H1 (cell line): ENCODE measurements around the gene RNF152. TPM values are rescaled to one million over a fixed set of nuclear protein-coding genes. Genes with fewer than 3 reads are reported as not detected.

ENCODE experiments used
- CREB1 ChIP-seq: IDR thresholded peaks from 2 replicates; pipeline ENCODE4 v1.6.1; 2012; ENCODE audit warnings: inconsistent platforms
- EZH2 ChIP-seq: fragments of 200-600 bp; sonication (generic); IDR thresholded peaks from 2 replicates; pipeline ENCODE4 v1.7.1; 2012; ENCODE audit warnings: low read depth, mild to moderate bottlenecking, moderate library complexity, low read length, inconsistent platforms; ENCODE audit not compliant: severe bottlenecking
- JUN ChIP-seq: IDR thresholded peaks from 2 replicates; pipeline ENCODE4 v1.6.1; 2011; ENCODE audit warnings: low read depth, mild to moderate bottlenecking, improper control_type of control experiment, low read length
- MAFK ChIP-seq: IDR thresholded peaks from 2 replicates; pipeline ENCODE4 v1.6.1; 2012; ENCODE audit warnings: low read depth, mild to moderate bottlenecking, improper control_type of control experiment, low read length
- PHF8 ChIP-seq: fragments of 200-600 bp; sonication (generic); conservative IDR thresholded peaks from 2 replicates; pipeline ENCODE4 v1.7.1; 2012; ENCODE audit warnings: low read depth, mild to moderate bottlenecking, inconsistent platforms, low read length, moderate library complexity
- POLR2A ChIP-seq, 2 experiments: IDR thresholded peaks; 1 replicate in 1 of 2; 2 replicates in 1 of 2; pipeline ENCODE4 v1.6.1; 2011; ENCODE audit warnings: low read depth in 2 of 2, low read length in 2 of 2, mild to moderate bottlenecking in 2 of 2; ENCODE audit errors: control extremely low read depth in 1 of 2
- RBBP5 ChIP-seq: IDR thresholded peaks from 2 replicates; pipeline ENCODE4 v1.7.1; 2012; ENCODE audit warnings: low read depth, mild to moderate bottlenecking, inconsistent platforms, low read length, moderate library complexity, borderline replicate concordance
- RNF2 ChIP-seq: fragments of 200-900, 300-1000 bp; sonication (generic); IDR thresholded peaks from 2 replicates; pipeline ENCODE4 v1.7.1; 2016; ENCODE audit warnings: borderline replicate concordance, low read depth, mild to moderate bottlenecking, antibody characterized with exemption, low read length; ENCODE audit not compliant: poor library complexity, severe bottlenecking; ENCODE audit errors: missing control alignments
- SP2 ChIP-seq: IDR thresholded peaks from 2 replicates; pipeline ENCODE4 v1.6.1; 2012; ENCODE audit warnings: mild to moderate bottlenecking, low read length, inconsistent platforms
- SUZ12 ChIP-seq: fragments of 200-600 bp; sonication (generic); IDR thresholded peaks from 2 replicates; pipeline ENCODE4 v1.6.1; 2012; ENCODE audit warnings: mild to moderate bottlenecking, inconsistent platforms, low read length, moderate library complexity, mixed read lengths
- TBP ChIP-seq: IDR thresholded peaks from 2 replicates; pipeline ENCODE4 v1.6.1; 2011; ENCODE audit warnings: low read depth, low read length, improper control_type of control experiment
- ZNF274 ChIP-seq: IDR thresholded peaks from 2 replicates; pipeline ENCODE4 v1.7.0; 2012; ENCODE audit warnings: low read length, borderline replicate concordance; ENCODE audit errors: extremely low read depth
- polyA plus RNA-seq, 7 experiments: library from polyadenylated mRNA; depleted of rRNA in 3 of 7; stranded (reverse) in 5 of 7; unstranded in 2 of 7; fragments of >200 nt in 5 of 7; fragments of 200-250 nt in 2 of 7; gene quantifications; 1 replicate in 5 of 7; 2 replicates in 1 of 7; 4 replicates in 1 of 7; pipeline versions ENCODE4 v1.2.1 to v1.2.3, GENCODE V29; 2011 to 2013; ENCODE audit warnings: missing spikeins in 2 of 7, mixed read lengths in 2 of 7
- total RNA-seq: library from RNA; stranded (reverse); fragmentation: NEBNext Ultra II Directional; extraction: Animal tissue kit (Norgen Biotek cat#: 25700); gene quantifications from 2 replicates; pipeline ENCODE4 v1.2.1, GENCODE V29; 2021
- TF ChIP-seq, protein P1 (sequence below): IDR thresholded peaks from 2 replicates; pipeline ENCODE4 v1.6.1; 2012; ENCODE audit warnings: inconsistent platforms
- TF ChIP-seq, protein P2 (sequence below): IDR thresholded peaks from 2 replicates; pipeline ENCODE4 v1.6.1; 2012; ENCODE audit warnings: inconsistent platforms

RNF152 gene
- total and polyA plus RNA-seq, 2 of the 8 experiments (the other 6 are each of a cell fraction or from before 2014, with no cell fraction given) = 1.1 to 2.7 TPM

DNA sequence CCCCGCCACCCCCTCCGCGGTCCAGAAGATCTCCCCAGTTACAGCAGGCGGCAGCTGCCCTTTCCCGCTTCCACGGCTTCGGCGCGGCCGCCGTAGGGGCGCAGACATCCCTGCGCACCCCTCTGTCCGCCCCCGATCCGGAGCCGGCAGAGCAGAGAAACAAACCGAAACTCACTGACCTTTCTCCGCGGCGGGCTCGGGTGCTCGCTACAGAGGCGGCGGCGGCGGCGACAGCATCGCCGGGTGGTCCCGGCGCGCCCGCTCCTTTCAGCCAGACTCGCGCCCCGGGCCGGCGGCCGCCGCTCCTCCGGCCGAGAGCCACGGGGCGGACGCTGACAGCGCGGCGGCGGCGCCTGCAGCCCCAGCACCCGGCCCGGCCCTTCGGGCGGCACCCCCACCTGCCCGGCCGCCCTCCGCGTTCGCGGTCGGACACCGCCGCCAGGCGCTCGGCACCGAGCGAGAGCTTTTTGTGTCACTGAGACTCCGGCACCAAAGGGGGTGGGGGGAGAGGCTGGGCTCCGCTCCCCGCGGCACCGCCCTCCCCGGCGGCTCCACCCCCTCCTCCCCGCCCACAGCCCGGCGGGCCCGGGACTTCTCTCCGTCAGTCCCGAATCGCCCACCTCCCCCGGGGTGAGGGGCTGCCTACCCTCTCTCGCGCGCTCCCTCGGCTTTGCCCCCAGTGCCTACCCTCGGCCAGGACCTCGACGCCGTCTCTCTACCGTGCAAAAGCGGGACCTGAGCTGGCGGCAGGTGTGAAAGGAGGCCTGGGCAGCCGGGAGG is 1.4 kb upstream of the RNF152 start (continued):
- TF ChIP-seq, protein P1, sequence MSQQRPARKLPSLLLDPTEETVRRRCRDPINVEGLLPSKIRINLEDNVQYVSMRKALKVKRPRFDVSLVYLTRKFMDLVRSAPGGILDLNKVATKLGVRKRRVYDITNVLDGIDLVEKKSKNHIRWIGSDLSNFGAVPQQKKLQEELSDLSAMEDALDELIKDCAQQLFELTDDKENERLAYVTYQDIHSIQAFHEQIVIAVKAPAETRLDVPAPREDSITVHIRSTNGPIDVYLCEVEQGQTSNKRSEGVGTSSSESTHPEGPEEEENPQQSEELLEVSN = peak; percentile 81
- TF ChIP-seq JUN (no peak), EZH2 (peak; percentile 5), RBBP5 (no peak), CREB1 (no peak), TBP (no peak), ZNF274 (no peak), RNF2 (peak; percentile 16), SUZ12 (peak; percentile 8; the same call in 1 of the 2 replicates), SP2 (no peak), PHF8 (no peak), MAFK (no peak), POLR2A (IDR thresholded peaks at IDR 0.05; ENCODE audit: control extremely low read depth in 1 of 2, low read depth in 2 of 2, low read length in 2 of 2) (no peak)
- TF ChIP-seq, protein P2, sequence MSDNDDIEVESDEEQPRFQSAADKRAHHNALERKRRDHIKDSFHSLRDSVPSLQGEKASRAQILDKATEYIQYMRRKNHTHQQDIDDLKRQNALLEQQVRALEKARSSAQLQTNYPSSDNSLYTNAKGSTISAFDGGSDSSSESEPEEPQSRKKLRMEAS = peak; percentile 78
